OCI-LY1 (cell line): ENCODE data around the gene ARMH3.

ENCODE experiments used
- EZH2 ChIP-seq: fragments of 200-600 bp; sonication (generic), shearing (Covaris generic); IDR thresholded peaks from 2 replicates; pipeline ENCODE4 v1.8.0; 2017; ENCODE audit warnings: borderline replicate concordance, mixed run types, mild to moderate bottlenecking, antibody characterized with exemption, low read length, moderate library complexity, mixed read lengths
- TF ChIP-seq, protein P1 (sequence below): fragments of 200-600 bp; sonication (generic), shearing (Covaris generic); IDR thresholded peaks from 2 replicates; pipeline ENCODE4 v1.5.1; 2017; ENCODE audit warnings: mild to moderate bottlenecking, antibody characterized with exemption, low read length, moderate library complexity, mixed read lengths

DNA sequence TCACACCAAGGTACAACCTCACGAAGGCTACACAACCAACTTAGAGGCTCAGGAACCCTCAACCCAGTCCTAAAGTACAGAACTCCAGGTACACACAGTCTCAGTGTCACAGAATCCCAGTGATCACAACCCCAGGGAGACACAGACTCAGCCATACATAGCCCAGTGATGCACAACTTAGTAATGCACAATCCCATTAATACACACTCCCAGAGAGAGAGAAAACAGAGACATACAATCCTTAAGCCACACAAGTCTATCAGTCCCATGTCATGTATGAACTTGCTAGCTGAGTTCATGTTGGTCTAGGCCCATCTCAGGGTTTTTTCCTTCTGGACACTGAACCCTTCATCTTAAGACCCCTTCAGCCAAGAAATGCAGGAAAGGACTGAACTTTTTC lies 217.0 kb downstream of the ARMH3 start:
- TF ChIP-seq, protein P1, sequence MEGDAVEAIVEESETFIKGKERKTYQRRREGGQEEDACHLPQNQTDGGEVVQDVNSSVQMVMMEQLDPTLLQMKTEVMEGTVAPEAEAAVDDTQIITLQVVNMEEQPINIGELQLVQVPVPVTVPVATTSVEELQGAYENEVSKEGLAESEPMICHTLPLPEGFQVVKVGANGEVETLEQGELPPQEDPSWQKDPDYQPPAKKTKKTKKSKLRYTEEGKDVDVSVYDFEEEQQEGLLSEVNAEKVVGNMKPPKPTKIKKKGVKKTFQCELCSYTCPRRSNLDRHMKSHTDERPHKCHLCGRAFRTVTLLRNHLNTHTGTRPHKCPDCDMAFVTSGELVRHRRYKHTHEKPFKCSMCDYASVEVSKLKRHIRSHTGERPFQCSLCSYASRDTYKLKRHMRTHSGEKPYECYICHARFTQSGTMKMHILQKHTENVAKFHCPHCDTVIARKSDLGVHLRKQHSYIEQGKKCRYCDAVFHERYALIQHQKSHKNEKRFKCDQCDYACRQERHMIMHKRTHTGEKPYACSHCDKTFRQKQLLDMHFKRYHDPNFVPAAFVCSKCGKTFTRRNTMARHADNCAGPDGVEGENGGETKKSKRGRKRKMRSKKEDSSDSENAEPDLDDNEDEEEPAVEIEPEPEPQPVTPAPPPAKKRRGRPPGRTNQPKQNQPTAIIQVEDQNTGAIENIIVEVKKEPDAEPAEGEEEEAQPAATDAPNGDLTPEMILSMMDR: no peak
- no peak for TF ChIP-seq EZH2
